ENCODE measurements around the gene SORCS3.

SORCS3 gene

DNA sequence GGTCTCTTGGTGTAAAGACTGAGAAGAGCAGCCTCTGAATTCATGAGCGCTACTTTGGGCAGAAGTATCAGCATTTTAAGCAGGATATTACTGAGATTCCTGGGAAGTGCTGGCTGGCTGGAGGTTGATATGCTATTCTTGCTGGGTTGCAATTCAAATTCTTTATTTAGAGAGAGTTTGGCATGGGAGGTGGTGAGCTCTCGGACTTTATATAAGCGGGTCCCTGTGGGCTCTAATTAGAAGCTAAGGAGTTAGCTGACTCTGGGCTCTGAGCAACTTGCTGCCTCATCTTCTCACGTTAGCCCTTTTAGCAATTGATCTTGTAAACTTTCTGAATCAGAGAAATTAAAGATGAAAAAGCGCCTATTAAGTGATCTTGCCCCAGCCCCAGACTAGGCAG, 430.9 kb downstream of the SORCS3 start:
- ChIA-PET CTCF (interaction anchor here (0.6 to 0.7 kb wide), 2 partner anchors 41 to 690 kb away, joined by 3 read pairs; no protein-coding TSS in a partner anchor), POLR2A (ENCODE audit: low non-redundant PET) (no interaction called here)
- DNase-seq (ENCODE audit: low spot score): no peak
- TF ChIP-seq, protein P1, sequence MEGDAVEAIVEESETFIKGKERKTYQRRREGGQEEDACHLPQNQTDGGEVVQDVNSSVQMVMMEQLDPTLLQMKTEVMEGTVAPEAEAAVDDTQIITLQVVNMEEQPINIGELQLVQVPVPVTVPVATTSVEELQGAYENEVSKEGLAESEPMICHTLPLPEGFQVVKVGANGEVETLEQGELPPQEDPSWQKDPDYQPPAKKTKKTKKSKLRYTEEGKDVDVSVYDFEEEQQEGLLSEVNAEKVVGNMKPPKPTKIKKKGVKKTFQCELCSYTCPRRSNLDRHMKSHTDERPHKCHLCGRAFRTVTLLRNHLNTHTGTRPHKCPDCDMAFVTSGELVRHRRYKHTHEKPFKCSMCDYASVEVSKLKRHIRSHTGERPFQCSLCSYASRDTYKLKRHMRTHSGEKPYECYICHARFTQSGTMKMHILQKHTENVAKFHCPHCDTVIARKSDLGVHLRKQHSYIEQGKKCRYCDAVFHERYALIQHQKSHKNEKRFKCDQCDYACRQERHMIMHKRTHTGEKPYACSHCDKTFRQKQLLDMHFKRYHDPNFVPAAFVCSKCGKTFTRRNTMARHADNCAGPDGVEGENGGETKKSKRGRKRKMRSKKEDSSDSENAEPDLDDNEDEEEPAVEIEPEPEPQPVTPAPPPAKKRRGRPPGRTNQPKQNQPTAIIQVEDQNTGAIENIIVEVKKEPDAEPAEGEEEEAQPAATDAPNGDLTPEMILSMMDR (conservative IDR thresholded peaks at IDR 0.05; ENCODE audit: low read depth): no peak
- H3K27ac ChIP-seq: no peak overlapping the region

DNA sequence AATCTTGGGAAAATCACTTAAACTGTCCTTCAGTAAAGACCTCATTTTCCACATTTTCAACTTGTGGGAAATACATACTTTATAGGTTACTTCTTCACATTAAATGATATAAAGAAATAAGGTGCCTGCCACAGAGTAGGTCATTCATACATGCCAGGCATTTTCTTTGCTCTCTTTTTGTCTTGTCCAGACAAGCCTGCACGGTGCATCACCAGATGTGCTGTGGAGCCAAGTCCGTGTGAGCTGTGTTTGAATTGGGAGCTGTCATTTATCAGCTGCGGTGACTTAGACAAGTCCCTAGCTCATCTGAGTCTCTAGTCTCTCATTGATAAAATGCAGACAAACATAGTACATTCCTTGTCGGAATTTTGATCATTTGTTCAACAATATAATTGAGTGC, 432.9 kb downstream of the SORCS3 start:
- CTCF ChIA-PET: interaction anchor here (0.5 to 0.9 kb wide), 2 partner anchors 11 to 1321 kb away, joined by 3 to 5 read pairs; no protein-coding TSS in a partner anchor
- TF ChIP-seq, protein P1 (conservative IDR thresholded peaks at IDR 0.05; ENCODE audit: low read depth): no peak
- DNase-seq (ENCODE audit: low spot score): peak; percentile 25
- no peak overlapping the region for H3K27ac ChIP-seq
- POLR2A ChIA-PET (ENCODE audit: low non-redundant PET): no interaction called here

DNA sequence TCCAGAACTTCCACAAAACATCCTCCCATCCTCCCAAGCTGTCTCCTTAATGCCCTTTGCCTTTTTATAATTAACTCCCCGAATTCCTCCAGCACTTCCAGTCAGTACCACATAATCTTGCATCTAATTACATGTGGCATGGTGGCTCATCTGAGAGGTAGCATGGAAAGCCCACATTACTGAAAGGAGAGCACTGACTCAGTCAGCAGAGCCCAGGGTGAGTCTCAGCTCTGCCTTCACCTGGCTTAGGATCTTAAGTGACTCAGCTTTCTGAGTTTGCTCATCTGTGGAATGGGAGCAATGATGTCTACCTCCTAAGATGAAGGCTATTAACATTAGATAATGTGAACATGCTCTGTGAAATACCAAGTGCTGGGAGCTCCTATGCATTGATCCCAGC, 433.9 kb downstream of the SORCS3 start:
- POLR2A ChIA-PET (ENCODE audit: low non-redundant PET): no interaction called here
- no peak for DNase-seq (ENCODE audit: low spot score)
- CTCF ChIA-PET: interaction anchor here (0.6 kb wide), 1 partner anchor 30 kb away, joined by 3 read pairs; no protein-coding TSS in a partner anchor
- TF ChIP-seq, protein P1 (conservative IDR thresholded peaks at IDR 0.05; ENCODE audit: low read depth): no peak
- no peak overlapping the region for H3K27ac ChIP-seq

DNA sequence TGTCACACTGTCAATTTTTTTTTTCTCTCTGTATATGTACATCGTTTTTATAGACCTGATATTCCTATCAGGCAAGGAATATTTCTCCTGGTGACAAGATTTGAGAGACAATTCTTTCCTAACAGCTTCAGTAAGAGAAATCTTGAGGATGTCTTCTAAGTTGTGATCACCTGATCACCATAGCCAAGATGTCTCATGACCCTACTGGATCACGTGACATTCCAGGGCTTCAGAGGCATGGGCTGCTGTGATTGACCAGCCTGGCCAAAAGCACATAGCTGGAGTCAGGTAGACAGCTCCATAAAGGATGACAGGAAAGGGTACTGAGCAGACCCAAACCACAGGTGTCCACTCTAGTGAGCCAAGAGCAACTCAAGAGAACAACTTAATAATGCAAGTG, 444.9 kb downstream of the SORCS3 start:
- no peak overlapping the region for H3K27ac ChIP-seq
- ChIA-PET POLR2A (ENCODE audit: low non-redundant PET) (no interaction called here), CTCF (no interaction called here)
- no peak for DNase-seq (ENCODE audit: low spot score)
- TF ChIP-seq, protein P1 (conservative IDR thresholded peaks at IDR 0.05; ENCODE audit: low read depth): no peak

DNA sequence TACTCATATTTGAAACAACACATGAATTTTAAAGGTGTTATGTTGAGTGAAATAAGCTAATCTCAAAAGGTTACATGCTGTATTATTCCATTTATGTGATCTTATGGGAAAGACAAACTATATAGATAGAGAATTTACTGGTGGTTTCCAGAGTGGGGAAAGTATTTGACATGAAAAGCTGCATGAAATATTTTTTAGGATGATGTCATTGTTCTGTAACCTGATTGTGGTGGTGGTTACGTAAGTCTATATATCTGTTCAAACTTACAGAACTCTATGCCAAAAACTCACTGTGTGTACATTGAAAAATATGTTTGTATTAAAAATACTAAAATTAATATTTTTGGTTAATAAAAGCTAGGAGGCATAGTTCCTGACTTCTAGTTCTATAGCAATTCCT, 453.0 kb downstream of the SORCS3 start:
- DNase-seq (ENCODE audit: low spot score): no peak
- ChIA-PET POLR2A (ENCODE audit: low non-redundant PET) (no interaction called here), CTCF (no interaction called here)
- H3K27ac ChIP-seq: no peak overlapping the region
- TF ChIP-seq, protein P1 (conservative IDR thresholded peaks at IDR 0.05; ENCODE audit: low read depth): no peak

DNA sequence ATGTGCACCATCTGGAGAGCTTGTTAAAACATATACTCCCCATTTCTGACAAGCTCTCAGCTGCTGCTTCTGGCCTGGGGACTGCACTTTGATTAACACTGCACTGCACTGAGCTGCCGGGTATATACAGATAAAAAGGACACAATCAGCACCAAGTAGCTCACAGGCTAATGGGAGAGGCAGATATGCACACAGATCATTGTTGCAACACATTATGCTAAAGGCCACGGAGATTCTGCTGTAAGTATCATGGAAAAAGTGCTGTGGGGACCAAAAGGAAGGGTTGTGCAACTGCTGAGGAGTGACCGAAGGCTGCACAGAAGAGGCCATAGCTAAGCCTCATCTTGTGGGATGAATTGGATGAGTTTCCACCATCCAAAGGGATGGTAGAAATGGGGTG, 455.2 kb downstream of the SORCS3 start:
- POLR2A ChIA-PET (ENCODE audit: low non-redundant PET): no interaction called here
- no peak for DNase-seq (ENCODE audit: low spot score)
- H3K27ac ChIP-seq: no peak overlapping the region
- TF ChIP-seq, protein P1 (conservative IDR thresholded peaks at IDR 0.05; ENCODE audit: low read depth): no peak
- CTCF ChIA-PET: no interaction called here

DNA sequence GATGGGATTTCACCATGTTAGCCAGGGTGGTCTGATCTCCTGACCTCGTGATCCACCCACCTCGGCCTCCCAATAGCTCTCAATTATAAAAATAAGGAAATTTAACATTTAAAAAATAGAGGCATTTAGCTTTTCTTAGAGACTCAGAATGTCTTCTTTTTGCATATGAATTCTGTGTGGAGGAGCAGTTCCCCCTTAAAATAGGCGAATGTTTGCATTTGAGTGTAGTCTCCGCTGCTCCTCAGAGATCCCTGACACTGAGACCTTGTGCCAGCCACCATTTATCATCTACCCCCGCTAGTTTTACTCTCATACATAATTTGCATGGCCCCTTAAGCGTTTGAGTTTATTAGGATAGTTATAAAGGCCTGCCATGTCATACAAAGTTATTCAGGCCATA, 461.9 kb downstream of the SORCS3 start:
- ChIA-PET POLR2A (ENCODE audit: low non-redundant PET) (no interaction called here), CTCF (no interaction called here)
- no peak for DNase-seq (ENCODE audit: low spot score)
- TF ChIP-seq, protein P1 (conservative IDR thresholded peaks at IDR 0.05; ENCODE audit: low read depth): no peak
- no peak overlapping the region for H3K27ac ChIP-seq

Measured in RWPE1 (cell line).